ENCODE measurements around the gene BICC1. TPM values are rescaled to one million over a fixed set of nuclear protein-coding genes. Genes with fewer than 3 reads are reported as not detected.

Gene BICC1
- total RNA-seq, 1 experiment from 2014 or later: not detected

- CTCF ChIA-PET: no interaction called here
Observed at GRCh38 chr10:58608826-58609531, 96.3 kb downstream of the BICC1 start.

GRCh38 chr10:58609532-58610150 lies 97.0 kb downstream of the BICC1 start:
- POLR2A ChIA-PET: no interaction called here
- Histone ChIP-seq H3K27ac (ENCODE audit: low read depth, low read length) (no peak overlapping the region), H3K36me3 (ENCODE audit: control insufficient read depth in 1 of 2, insufficient read depth in 2 of 2, low read length in 2 of 2) (no peaks in the 10 kb centered on the region), H3K79me2 (ENCODE audit: insufficient read depth, low read length) (no peaks in the 10 kb centered on the region), H2AFZ (ENCODE audit: low read depth, low read length, poor library complexity, severe bottlenecking) (no peak overlapping the region), H3K9ac (ENCODE audit: low read length) (no peak overlapping the region), H4K20me1 (ENCODE audit: insufficient read depth) (no peaks in the 10 kb centered on the region), H3K4me2 (ENCODE audit: low read length) (no peak overlapping the region), H3K4me3 (replicated peaks in 1 of 2; ENCODE audit: low read depth in 1 of 2, low read length in 2 of 2) (no peak overlapping the region), H3K4me1 (ENCODE audit: control insufficient read depth in 1 of 2, insufficient read depth in 2 of 2, low read length in 2 of 2) (no peaks in the 10 kb centered on the region), H3K9me2 (ENCODE audit: insufficient read depth) (no peaks in the 10 kb centered on the region), H3K27me3 (ENCODE audit: insufficient read depth, low read length) (no peaks in the 10 kb centered on the region), H3K9me3 (ENCODE audit: control insufficient read depth in 1 of 2, insufficient read depth in 1 of 2, low read depth in 1 of 2, low read length in 2 of 2) (no peaks in the 10 kb centered on the region)
- no TSS peak for BruUV-seq (replicated peaks)
- CTCF ChIA-PET: no interaction called here
- RAD21 ChIA-PET (ENCODE audit: low non-redundant PET in 1 of 2, low total read pairs in 2 of 2, uncharacterized antibody in 2 of 2, unreplicated experiment in 2 of 2): interaction anchor here in 1 of 2 experiments (0.5 kb wide), 1 partner anchor 461 kb away, joined by 3 read pairs; no protein-coding TSS in a partner anchor
- intact Hi-C loops (cut with micrococcal nuclease): no loop called here
- no peak for ATAC-seq
- TF ChIP-seq POLR2AphosphoS5 (IDR thresholded peaks at IDR 0.05; ENCODE audit: low read depth, low read length) (no peak), ELF1 (IDR thresholded peaks at IDR 0.05; ENCODE audit: borderline replicate concordance, low read depth) (no peak), CEBPB (IDR thresholded peaks at IDR 0.05; ENCODE audit: low read depth) (no peak), MAX (IDR thresholded peaks at IDR 0.05) (no peak), CBX3 (IDR thresholded peaks at IDR 0.05; ENCODE audit: low read depth) (no peak), SP1 (IDR thresholded peaks at IDR 0.05; ENCODE audit: low read depth) (no peak), ZBTB33 (IDR thresholded peaks at IDR 0.05; ENCODE audit: extremely low read depth, insufficient replicate concordance, low read length) (no peak)
- no peak for DNase-seq (ENCODE audit: low read depth, low spot score)

More at GRCh38 chr10:58608826-58609531, 96.3 kb downstream of the BICC1 start:
- Histone ChIP-seq H3K27ac (ENCODE audit: low read depth, low read length) (no peak overlapping the region), H4K20me1 (ENCODE audit: insufficient read depth) (no peaks in the 10 kb centered on the region), H3K27me3 (ENCODE audit: insufficient read depth, low read length) (no peaks in the 10 kb centered on the region), H3K9me3 (ENCODE audit: control insufficient read depth in 1 of 2, insufficient read depth in 1 of 2, low read depth in 1 of 2, low read length in 2 of 2) (no peaks in the 10 kb centered on the region), H3K9me2 (ENCODE audit: insufficient read depth) (no peaks in the 10 kb centered on the region), H3K4me1 (ENCODE audit: control insufficient read depth in 1 of 2, insufficient read depth in 2 of 2, low read length in 2 of 2) (no peaks in the 10 kb centered on the region), H3K4me3 (replicated peaks in 1 of 2; ENCODE audit: low read depth in 1 of 2, low read length in 2 of 2) (no peak overlapping the region), H3K4me2 (ENCODE audit: low read length) (no peak overlapping the region), H3K9ac (ENCODE audit: low read length) (no peak overlapping the region), H3K36me3 (ENCODE audit: control insufficient read depth in 1 of 2, insufficient read depth in 2 of 2, low read length in 2 of 2) (no peaks in the 10 kb centered on the region), H3K79me2 (ENCODE audit: insufficient read depth, low read length) (no peaks in the 10 kb centered on the region), H2AFZ (ENCODE audit: low read depth, low read length, poor library complexity, severe bottlenecking) (no peak overlapping the region)
- RAD21 ChIA-PET (ENCODE audit: low non-redundant PET in 1 of 2, low total read pairs in 2 of 2, uncharacterized antibody in 2 of 2, unreplicated experiment in 2 of 2): no interaction called here
- no peak for DNase-seq (ENCODE audit: low read depth, low spot score)
- BruUV-seq (replicated peaks): no TSS peak
- POLR2A ChIA-PET: no interaction called here
- TF ChIP-seq JUND (IDR thresholded peaks at IDR 0.05) (no peak), POLR2AphosphoS5 (IDR thresholded peaks at IDR 0.05; ENCODE audit: low read depth, low read length) (no peak), RAD21 (IDR thresholded peaks at IDR 0.05; ENCODE audit: low read depth) (no peak), TCF7L2 (IDR thresholded peaks at IDR 0.05; ENCODE audit: borderline replicate concordance, extremely low read depth, insufficient read depth, insufficient read length) (no peak)
- ATAC-seq: no peak
- intact Hi-C loops (cut with micrococcal nuclease): no loop called here
